ENCODE data around the gene FLOT1. TPM values are rescaled to one million over a fixed set of nuclear protein-coding genes. Genes with fewer than 3 reads are reported as not detected.
"Not testable (repeated sequence)": the region's sequence is repeated elsewhere in the genome, so short reads cannot be mapped to it uniquely, and the experiment has no call there.

Gene FLOT1
- total and polyA plus RNA-seq, 3 donors from 2014 or later = 84.1 to 169 (median 88.1) TPM

DNA sequence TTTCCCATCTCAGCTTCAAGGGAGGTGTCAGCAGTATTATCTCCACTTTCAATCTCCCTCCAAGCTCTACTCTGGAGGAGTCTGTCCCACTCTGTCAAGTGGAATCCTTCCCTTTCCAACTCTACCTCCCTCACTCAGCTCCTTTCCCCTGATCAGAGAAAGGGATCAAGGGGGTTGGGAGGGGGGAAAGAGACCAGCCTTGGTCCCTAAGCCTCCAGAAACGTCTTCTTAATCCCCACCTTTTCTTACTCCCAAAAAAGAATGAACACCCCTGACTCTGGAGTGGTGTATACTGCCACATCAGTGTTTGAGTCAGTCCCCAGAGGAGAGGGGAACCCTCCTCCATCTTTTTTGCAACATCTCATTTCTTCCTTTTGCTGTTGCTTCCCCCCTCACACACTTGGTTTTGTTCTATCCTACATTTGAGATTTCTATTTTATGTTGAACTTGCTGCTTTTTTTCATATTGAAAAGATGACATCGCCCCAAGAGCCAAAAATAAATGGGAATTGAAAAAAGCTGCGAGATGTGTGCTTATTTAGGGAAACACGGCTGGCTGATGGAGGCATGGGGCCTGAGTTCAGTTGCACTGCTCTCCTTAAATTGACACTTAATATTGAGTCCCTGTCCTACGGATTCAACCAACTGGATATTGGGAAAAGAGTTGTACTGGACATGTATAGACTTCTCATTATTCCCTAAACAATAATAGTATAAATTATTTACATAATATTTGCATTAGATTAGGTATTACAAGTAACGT, 17.4 kb downstream of the FLOT1 start:
- no peaks in the 10 kb centered on the region for H3K36me3 ChIP-seq (ENCODE audit: low read depth, missing control alignments)

GRCh38 chr6:30723843-30724741, 18.4 kb downstream of the FLOT1 start:
- H3K4me3 ChIP-seq; H3K36me3 ChIP-seq (ENCODE audit: low read depth, missing control alignments); H3K27me3 ChIP-seq; H3K9me3 ChIP-seq; DNase-seq; H3K27ac ChIP-seq: not testable (repeated sequence)
- intact Hi-C loops (cut with DNase I; ENCODE audit: low total_unique reads) = loop anchor here (2.0 to 10.0 kb wide), 2 partner anchors 45 to 1079 kb away; no protein-coding TSS in a partner anchor
- 68 to 75% methylated on average over 18 to 29 of the region's 29 CpGs for WGBS, 2 donors
- peaks cover 20% of the 10 kb centered on the region for H3K4me1 ChIP-seq

More for the DNA sequence above, 17.4 kb downstream of the FLOT1 start:
- Histone ChIP-seq H3K4me3 (no peak overlapping the region), H3K27ac (no peak overlapping the region), H3K4me1 (peaks cover 20% of the 10 kb centered on the region), H3K27me3 (no peaks in the 10 kb centered on the region), H3K9me3 (no peaks in the 10 kb centered on the region)
- WGBS, 2 donors = 46 to 47% methylated on average over 6 of the region's 6 CpGs
- TF ChIP-seq CTCF (IDR thresholded peaks at IDR 0.05) (no peak), POLR2A (IDR thresholded peaks at IDR 0.05) (no peak)
- DNase-seq = no peak
- intact Hi-C loops (cut with DNase I; ENCODE audit: low total_unique reads) = loop anchor here (10.0 kb wide), 1 partner anchor 1080 kb away; no protein-coding TSS in a partner anchor

GRCh38 chr6:30723159-30723842, 19.2 kb downstream of the FLOT1 start:
- not testable (repeated sequence) for DNase-seq; H3K9me3 ChIP-seq; H3K27ac ChIP-seq; H3K36me3 ChIP-seq (ENCODE audit: low read depth, missing control alignments); H3K27me3 ChIP-seq; H3K4me3 ChIP-seq
- WGBS, 2 donors = 64 to 73% methylated on average over 16 of the region's 16 CpGs
- peaks cover 21% of the 10 kb centered on the region for H3K4me1 ChIP-seq
- intact Hi-C loops (cut with DNase I; ENCODE audit: low total_unique reads) = loop anchor here (2.0 to 10.0 kb wide), 2 partner anchors 44 to 1078 kb away; no protein-coding TSS in a partner anchor

DNA sequence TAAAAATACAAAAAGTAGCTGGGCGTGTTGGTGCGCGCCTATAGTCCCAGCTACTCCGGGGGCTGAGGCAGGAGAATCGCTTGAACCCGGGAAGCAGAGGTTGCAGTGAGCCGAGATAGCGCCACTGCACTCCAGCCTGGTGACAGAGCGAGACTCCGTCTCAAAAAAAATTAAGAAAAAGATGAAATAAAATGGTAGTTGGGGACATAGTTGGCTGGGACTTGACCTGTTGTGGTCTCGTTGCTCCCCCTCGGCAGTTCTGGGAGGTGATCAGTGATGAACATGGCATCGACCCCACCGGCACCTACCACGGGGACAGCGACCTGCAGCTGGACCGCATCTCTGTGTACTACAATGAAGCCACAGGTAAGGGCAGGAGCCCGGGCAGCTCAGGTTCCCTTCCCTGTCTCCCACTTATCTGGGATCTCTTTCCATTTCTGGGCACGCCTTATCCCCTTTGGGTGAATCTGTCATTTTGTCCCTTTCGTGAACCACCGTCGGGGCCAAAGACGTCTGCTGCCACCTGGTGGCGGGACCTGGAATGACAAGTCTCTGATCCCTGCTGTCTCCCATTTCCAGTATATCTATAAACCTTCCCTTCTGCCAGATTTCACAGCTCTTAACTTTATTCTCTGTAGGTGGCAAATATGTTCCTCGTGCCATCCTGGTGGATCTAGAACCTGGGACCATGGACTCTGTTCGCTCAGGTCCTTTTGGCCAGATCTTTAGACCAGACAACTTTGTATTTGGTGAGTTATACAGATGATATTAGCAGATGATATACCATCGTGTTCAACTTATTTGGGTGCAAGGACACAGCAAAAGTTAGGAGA, 20.0 kb downstream of the FLOT1 start:
- intact Hi-C loops (cut with DNase I; ENCODE audit: low total_unique reads) = loop anchor here (2.0 to 10.0 kb wide), 2 partner anchors 44 to 1078 kb away; no protein-coding TSS in a partner anchor

DNA sequence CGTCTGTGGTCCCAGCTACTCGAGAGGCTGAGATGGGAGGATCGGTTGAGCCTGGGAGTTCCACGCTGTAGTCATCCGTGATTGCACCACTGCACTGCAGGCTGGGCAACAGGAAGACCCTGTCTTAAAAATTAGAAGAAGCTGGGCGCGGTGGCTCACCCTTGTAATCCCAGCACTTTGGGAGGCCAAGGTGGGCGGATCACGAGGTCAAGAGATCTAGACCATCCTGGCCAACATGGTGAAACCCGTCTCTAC, 20.5 kb downstream of the FLOT1 start:
- H3K9me3 ChIP-seq; H3K27me3 ChIP-seq; H3K36me3 ChIP-seq (ENCODE audit: low read depth, missing control alignments); DNase-seq: not testable (repeated sequence)
- Histone ChIP-seq H3K4me1 (peaks cover 27% of the 10 kb centered on the region), H3K27ac (peak overlapping the region; percentile 61 to 90), H3K4me3 (peak overlapping the region; percentile 73 to 99)
- 6 to 9% methylated on average over 10 of the region's 10 CpGs for WGBS, 2 donors
- intact Hi-C loops (cut with DNase I; ENCODE audit: low total_unique reads) = loop anchor here (2.0 to 10.0 kb wide), 2 partner anchors 43 to 1077 kb away; no protein-coding TSS in a partner anchor

More for the DNA sequence above, 20.0 kb downstream of the FLOT1 start:
- DNase-seq = peak; percentile 87
- no peaks in the 10 kb centered on the region for H3K9me3 ChIP-seq
- WGBS, 2 donors = 11% methylated on average over 27 of the region's 27 CpGs
- peak overlapping the region; percentile 73 to 99 for H3K4me3 ChIP-seq
- TF ChIP-seq POLR2A (IDR thresholded peaks at IDR 0.05) (no peak), CTCF (IDR thresholded peaks at IDR 0.05) (peak; percentile 99)
- H3K4me1 ChIP-seq = peaks cover 27% of the 10 kb centered on the region
- H3K36me3 ChIP-seq (ENCODE audit: low read depth, missing control alignments) = no peaks in the 10 kb centered on the region
- H3K27ac ChIP-seq = peak overlapping the region in 1 of 2 donors; percentile 90
- no peaks in the 10 kb centered on the region for H3K27me3 ChIP-seq
